K562 (cell line): ENCODE data around the gene ARL8A. TPM values are rescaled to one million over a fixed set of nuclear protein-coding genes. Genes with fewer than 3 reads are reported as not detected.

Experiments
- ATF3 ChIP-seq, 2 experiments: fragments of 450-650 bp in 1 of 2; sonication (generic) in 1 of 2; formaldehyde crosslinking in 1 of 2; IDR thresholded peaks in 1 of 2; conservative IDR thresholded peaks in 1 of 2; 2 replicates each; pipeline versions ENCODE4 v1.6.1 to v1.8.1; 2016 to 2023; ENCODE audit warnings: mild to moderate bottlenecking in 2 of 2, moderate library complexity in 2 of 2, inconsistent platforms in 1 of 2, missing genetic modification reagents in 1 of 2
- BCOR ChIP-seq: fragments of 450-650 bp; IDR thresholded peaks from 2 replicates; pipeline ENCODE4 v1.6.1; 2016
- CXXC5 ChIP-seq: fragments of 250-450 bp; sonication (Bioruptor Pico); IDR thresholded peaks from 2 replicates; pipeline ENCODE4 v1.8.0; 2022; ENCODE audit warnings: inconsistent platforms, mild to moderate bottlenecking, moderate library complexity
- GATAD2B ChIP-seq: fragments of 450-650 bp; IDR thresholded peaks from 2 replicates; pipeline ENCODE4 v1.6.1; 2017; ENCODE audit warnings: mild to moderate bottlenecking, borderline replicate concordance
- HIVEP1 ChIP-seq: fragments of 250-450 bp; sonication (Bioruptor Pico); IDR thresholded peaks from 2 replicates; pipeline ENCODE4 v1.4.0; 2020; ENCODE audit warnings: mild to moderate bottlenecking
- KHSRP ChIP-seq: fragments of 450-650 bp; IDR thresholded peaks from 2 replicates; pipeline ENCODE4 v1.6.1; 2017
- MAZ ChIP-seq, 2 experiments: fragments of 450-650 bp in 1 of 2; sonication (generic) in 1 of 2; formaldehyde crosslinking; IDR thresholded peaks in 1 of 2; conservative IDR thresholded peaks in 1 of 2; 2 replicates each; pipeline versions ENCODE4 v1.4.0 to v1.5.0; 2020; ENCODE audit warnings: mild to moderate bottlenecking in 1 of 2, missing genetic modification reagents in 1 of 2
- MYC ChIP-seq, 2 experiments: fragments of 250-450 bp in 1 of 2; sonication (Bioruptor Pico) in 1 of 2; IDR thresholded peaks; 2 replicates each; pipeline versions ENCODE4 v1.5.1 to v1.6.1; 2012 to 2021; ENCODE audit warnings: low read depth in 2 of 2, borderline replicate concordance in 1 of 2, improper control_type of control experiment in 1 of 2, low read length in 1 of 2, mild to moderate bottlenecking in 1 of 2, moderate library complexity in 1 of 2
- NFIC ChIP-seq: fragments of 450-650 bp; IDR thresholded peaks from 2 replicates; pipeline ENCODE4 v1.6.1; 2017; ENCODE audit warnings: mild to moderate bottlenecking, inconsistent platforms
- POLR2A ChIP-seq: fragments of 450-650 bp; conservative IDR thresholded peaks from 2 replicates; pipeline ENCODE4 v1.6.1; 2016
- RFX7 ChIP-seq: fragments of 250-450 bp; sonication (Bioruptor Pico); IDR thresholded peaks from 2 replicates; pipeline ENCODE4 v1.5.1; 2021; ENCODE audit warnings: mild to moderate bottlenecking
- STAG1 ChIP-seq: sonication (generic); formaldehyde crosslinking; IDR thresholded peaks from 2 replicates; pipeline ENCODE4 v1.5.0; 2020; ENCODE audit warnings: missing genetic modification reagents, borderline replicate concordance
- STAT6 ChIP-seq: sonication (generic); formaldehyde crosslinking; IDR thresholded peaks from 2 replicates; pipeline ENCODE4 v1.8.1; 2023; ENCODE audit warnings: mild to moderate bottlenecking, missing genetic modification reagents
- TAF1 ChIP-seq: IDR thresholded peaks from 2 replicates; pipeline ENCODE4 v1.6.1; 2011; ENCODE audit warnings: mild to moderate bottlenecking, low read length, moderate library complexity; ENCODE audit not compliant: insufficient read depth, control insufficient read depth, severe bottlenecking; ENCODE audit errors: extremely low read depth
- ZMIZ1 ChIP-seq, 2 experiments: fragments of 150-350 bp in 1 of 2; IDR thresholded peaks; 2 replicates each; pipeline ENCODE4 v1.6.1; 2012 to 2016; ENCODE audit warnings: low read depth in 2 of 2, low read length in 2 of 2, mild to moderate bottlenecking in 1 of 2, moderate library complexity in 1 of 2
- ZNF165 ChIP-seq: fragments of 250-450 bp; sonication (Bioruptor Pico); IDR thresholded peaks from 2 replicates; pipeline ENCODE4 v1.4.0; 2020; ENCODE audit warnings: borderline replicate concordance
- ZNF511 ChIP-seq: sonication (generic); formaldehyde crosslinking; IDR thresholded peaks from 2 replicates; pipeline ENCODE4 v1.8.0; 2022; ENCODE audit warnings: mild to moderate bottlenecking, missing genetic modification reagents
- ZNF766 ChIP-seq: fragments of 200-800 bp; sonication (Bioruptor generic); conservative IDR thresholded peaks from 2 replicates; pipeline ENCODE4 v1.6.1; 2016; ENCODE audit warnings: missing genetic modification characterization, missing compliant biosample characterization
- polyA plus RNA-seq, 8 experiments: library from polyadenylated mRNA; depleted of rRNA in 4 of 8; stranded (reverse) in 5 of 8; unstranded in 3 of 8; fragments of >200 nt; fragmentation: Nextera tagmentation in 2 of 8; fragmentation: Illumina TruSeq in 1 of 8; extraction: Ambion mirVana in 2 of 8; extraction: Trizol in 1 of 8; gene quantifications; 2 replicates each; pipeline versions ENCODE4 v1.2.1 to v1.2.3, GENCODE V29; 2011 to 2014; ENCODE audit warnings: inconsistent platforms in 1 of 8, missing spikeins in 1 of 8
- total RNA-seq, 7 experiments: library from RNA; depleted of rRNA in 6 of 7; stranded (reverse); fragments of >200 nt in 6 of 7; fragmentation: Illumina TruSeq in 2 of 7; extraction: Trizol in 2 of 7; gene quantifications; 2 replicates each; pipeline versions ENCODE4 v1.2.1 to v1.2.3, GENCODE V29; 2011 to 2021; ENCODE audit warnings: low replicate concordance in 1 of 7

The ARL8A gene
- total and polyA plus RNA-seq, 9 of the 15 experiments (the other 6 are each of a cell fraction or from before 2014, with no cell fraction given) = 0.17 to 27.3 (median 15.6) TPM

- no peak for TF ChIP-seq ATF3 (IDR thresholded peaks at IDR 0.05)
- TF ChIP-seq ATF3 (CRISPR knock-in tag; conservative IDR thresholded peaks at IDR 0.05) = no peak
- TF ChIP-seq ZNF165 (CRISPR knock-in tag) = no peak
- no peak for TF ChIP-seq KHSRP
- peak; percentile 29 to 89; a peak in 2 of 4 replicates for TF ChIP-seq MAZ (CRISPR knock-in tag; conservative IDR thresholded peaks at IDR 0.05 in 1 of 2, IDR thresholded peaks at IDR 0.05 in 1 of 2)
- no peak for TF ChIP-seq RFX7
- TF ChIP-seq ZNF511 (CRISPR knock-in tag) = no peak
- TF ChIP-seq HIVEP1 (CRISPR knock-in tag) = peak; percentile 41; the same call in 1 of the 2 replicates
- peak; percentile 65; the same call in 1 of the 2 replicates for TF ChIP-seq MYC (IDR thresholded peaks at IDR 0.05; ENCODE audit: low read depth, low read length)
- TF ChIP-seq MYC (CRISPR knock-in tag; IDR thresholded peaks at IDR 0.05; ENCODE audit: borderline replicate concordance, low read depth) = no peak
- peak; percentile 92 for TF ChIP-seq GATAD2B
- 0 out of 2 replicates have a peak, but pooled peaks have one; percentile 5 for TF ChIP-seq NFIC
- peak; percentile 66 for TF ChIP-seq TAF1
- 0 out of 2 replicates have a peak, but pooled peaks have one; percentile 26 for TF ChIP-seq ZNF766
- TF ChIP-seq ZMIZ1 (IDR thresholded peaks at IDR 0.05; ENCODE audit: low read depth in 2 of 2, low read length in 2 of 2) = no peak
- peak; percentile 54 for TF ChIP-seq POLR2A
- no peak for TF ChIP-seq STAG1 (CRISPR knock-in tag)
- peak; percentile 52; the same call in 1 of the 2 replicates for TF ChIP-seq STAT6
- TF ChIP-seq CXXC5 (CRISPR knock-in tag) = peak; percentile 89
- TF ChIP-seq BCOR = no peak
Measured at GRCh38 chr1:202144402-202145067, at the start of gene ARL8A (continued).
